ENCODE data around the gene TNIK. TPM values are rescaled to one million over a fixed set of nuclear protein-coding genes. Genes with fewer than 3 reads are reported as not detected.

Gene TNIK
- total RNA-seq (ENCODE audit: low replicate concordance): 8.1 and 38.1 TPM in 2 replicates
- long read RNA-seq, partial matches to known transcripts: 1 of 5 reads
- long read RNA-seq, other reads (novel, unspliced or antisense): 4 of 5 reads

GRCh38 chr3:171459942-171460724, at the start of gene TNIK:
TNIK (minus strand) TSS chr3:171460405; CDS start chr3:171460063, 342 bp downstream.
- peak within 1 kb of the TSS; percentile 44 for H3K27ac Mint-ChIP-seq
- H3K27me3 Mint-ChIP-seq: peaks cover 67% of the 10 kb centered on the region
- peak; percentile 83 for DNase-seq (ENCODE audit: extremely low spot score, unreplicated experiment)
- peak within 1 kb of the TSS; percentile 93 for H3K4me3 Mint-ChIP-seq
- H3K9me3 Mint-ChIP-seq: no peaks in the 10 kb centered on the region
- TF ChIP-seq CTCF (conservative IDR thresholded peaks at IDR 0.05): peak; percentile 76
- H3K4me1 Mint-ChIP-seq (ENCODE audit: unreplicated experiment): peaks cover 34% of the 10 kb centered on the region
- no peaks in the 10 kb centered on the region for H3K36me3 Mint-ChIP-seq

- DNase-seq (ENCODE audit: extremely low spot score, unreplicated experiment): no peak
- Mint-ChIP-seq H3K9me3 (peaks cover 12% of the 10 kb centered on the region), H3K27ac (no peak overlapping the region), H3K4me1 (ENCODE audit: unreplicated experiment) (no peaks in the 10 kb centered on the region), H3K36me3 (no peaks in the 10 kb centered on the region), H3K4me3 (no peak overlapping the region), H3K27me3 (no peaks in the 10 kb centered on the region)
- TF ChIP-seq CTCF (conservative IDR thresholded peaks at IDR 0.05): no peak
These were observed 48.5 kb upstream of the TNIK start for GRCh38 chr3:171508676-171509075.

- no peaks in the 10 kb centered on the region for H3K27me3 Mint-ChIP-seq
- no peaks in the 10 kb centered on the region for H3K36me3 Mint-ChIP-seq
- no peak overlapping the region for H3K27ac Mint-ChIP-seq
- no peak for TF ChIP-seq CTCF (conservative IDR thresholded peaks at IDR 0.05)
- no peak for DNase-seq (ENCODE audit: extremely low spot score, unreplicated experiment)
- H3K4me1 Mint-ChIP-seq (ENCODE audit: unreplicated experiment): no peaks in the 10 kb centered on the region
- H3K4me3 Mint-ChIP-seq: no peak overlapping the region
- H3K9me3 Mint-ChIP-seq: peaks cover 12% of the 10 kb centered on the region
These were observed 48.0 kb upstream of the TNIK start for GRCh38 chr3:171508206-171508605.

- Mint-ChIP-seq H3K4me3 (no peak overlapping the region), H3K27me3 (no peaks in the 10 kb centered on the region), H3K4me1 (ENCODE audit: unreplicated experiment) (no peaks in the 10 kb centered on the region), H3K9me3 (peaks cover 12% of the 10 kb centered on the region), H3K36me3 (no peaks in the 10 kb centered on the region), H3K27ac (no peak overlapping the region)
- no peak for DNase-seq (ENCODE audit: extremely low spot score, unreplicated experiment)
- no peak for TF ChIP-seq CTCF (conservative IDR thresholded peaks at IDR 0.05)
These were observed 46.6 kb upstream of the TNIK start for GRCh38 chr3:171506743-171507319.

- Mint-ChIP-seq H3K27me3 (no peaks in the 10 kb centered on the region), H3K27ac (no peak overlapping the region), H3K9me3 (peaks cover 12% of the 10 kb centered on the region), H3K36me3 (no peaks in the 10 kb centered on the region), H3K4me1 (ENCODE audit: unreplicated experiment) (no peaks in the 10 kb centered on the region), H3K4me3 (no peak overlapping the region)
- TF ChIP-seq CTCF (conservative IDR thresholded peaks at IDR 0.05): no peak
- DNase-seq (ENCODE audit: extremely low spot score, unreplicated experiment): no peak
These were observed 45.7 kb upstream of the TNIK start for GRCh38 chr3:171505822-171506333.
